AG04450 (cell line): Measurements from ENCODE around the gene STT3B. TPM values are rescaled to one million over a fixed set of nuclear protein-coding genes. Genes with fewer than 3 reads are reported as not detected.

Experiments used
- CTCF ChIA-PET: fragments of 300-600, 350-600 bp; formaldehyde crosslinking; extraction: SDS; loops from one replicate; lab custom pipeline; 2022; ENCODE audit warnings: antibody characterized with exemption, inconsistent platforms; lab: Charles Lee
- POLR2A ChIA-PET: fragments of 350-600 bp; formaldehyde crosslinking; extraction: SDS; loops from one replicate; lab custom pipeline; 2021; ENCODE audit warnings: antibody characterized with exemption, inconsistent platforms; lab: Yijun Ruan, JAX
- DNase-seq: peaks from one replicate; pipeline ENCODE4 v3.0.0-alpha.2; 2011; ENCODE audit warnings: low read depth, low spot score
- H3K27ac ChIP-seq: one replicate; pipeline ENCODE4 v1.5.1; 2012; ENCODE audit warnings: low read depth, low read length, control low read depth
- H3K27me3 ChIP-seq: one replicate; pipeline ENCODE4 v1.6.0; 2012; ENCODE audit warnings: low read length; ENCODE audit not compliant: control insufficient read depth, insufficient read depth
- H3K4me3 ChIP-seq: 2 replicates; pipeline ENCODE4 v1.5.1; 2011; ENCODE audit warnings: mild to moderate bottlenecking, low read depth, low read length, control low read depth
- H3K9me3 ChIP-seq: 2 replicates; pipeline ENCODE4 v1.5.1; 2012; ENCODE audit warnings: low read length; ENCODE audit not compliant: control insufficient read depth, insufficient read depth
- CTCF ChIP-seq: IDR thresholded peaks from 2 replicates; pipeline ENCODE4 v1.5.1; 2011; ENCODE audit warnings: low read depth, low read length, control low read depth, inconsistent platforms
- polyA plus RNA-seq: library from polyadenylated mRNA; depleted of rRNA; stranded (reverse); fragments of >200 nt; gene quantifications from 2 replicates; pipeline ENCODE4 v1.2.3, GENCODE V29; 2011

The STT3B gene
- polyA plus RNA-seq, 1 experiment, result 112 TPM

GRCh38 chr3:31670722-31671121 lies 138.0 kb downstream of the STT3B start:
- no peaks in the 10 kb centered on the region for H3K27me3 ChIP-seq
- no peak for DNase-seq
- TF ChIP-seq CTCF, result no peak
- POLR2A ChIA-PET, result no interaction called here
- no peaks in the 10 kb centered on the region for H3K9me3 ChIP-seq
- no peak overlapping the region for H3K4me3 ChIP-seq
- H3K27ac ChIP-seq, result no peak overlapping the region
- CTCF ChIA-PET, result interaction anchor here (0.6 kb wide), 1 partner anchor 861 kb away, joined by 3 read pairs; no protein-coding TSS in a partner anchor

GRCh38 chr3:31671451-31671850 lies 138.7 kb downstream of the STT3B start:
- no peak for TF ChIP-seq CTCF
- Histone ChIP-seq H3K4me3 (no peak overlapping the region), H3K27me3 (no peaks in the 10 kb centered on the region), H3K9me3 (no peaks in the 10 kb centered on the region), H3K27ac (no peak overlapping the region)
- CTCF ChIA-PET, result interaction anchor here (1.5 kb wide), 1 partner anchor 473 kb away, joined by 3 read pairs; no protein-coding TSS in a partner anchor
- DNase-seq, result no peak
- POLR2A ChIA-PET, result interaction anchor here (1.3 kb wide), 1 partner anchor 33 kb away, joined by 3 read pairs; no protein-coding TSS in a partner anchor

GRCh38 chr3:31671976-31672375 lies 139.3 kb downstream of the STT3B start:
- ChIA-PET CTCF (interaction anchor here (0.5 to 1.5 kb wide), 2 partner anchors 224 to 472 kb away, joined by 3 read pairs; no protein-coding TSS in a partner anchor), POLR2A (interaction anchor here (1.3 kb wide), 1 partner anchor 32 kb away, joined by 3 read pairs; no protein-coding TSS in a partner anchor)
- peak; percentile 34 for DNase-seq
- Histone ChIP-seq H3K27me3 (no peaks in the 10 kb centered on the region), H3K9me3 (no peaks in the 10 kb centered on the region), H3K27ac (peak overlapping the region; percentile 24), H3K4me3 (no peak overlapping the region)
- TF ChIP-seq CTCF, result no peak

GRCh38 chr3:31673950-31674349 lies 141.2 kb downstream of the STT3B start:
- CTCF ChIA-PET, result no interaction called here
- POLR2A ChIA-PET, result interaction anchor here (0.5 kb wide), 1 partner anchor 69 kb away, joined by 4 read pairs; no protein-coding TSS in a partner anchor
- Histone ChIP-seq H3K27ac (no peak overlapping the region), H3K27me3 (no peaks in the 10 kb centered on the region), H3K4me3 (no peak overlapping the region), H3K9me3 (no peaks in the 10 kb centered on the region)
- TF ChIP-seq CTCF, result no peak
- no peak for DNase-seq

- no peak overlapping the region for H3K27ac ChIP-seq
- ChIA-PET POLR2A (no interaction called here), CTCF (no interaction called here)
- no peaks in the 10 kb centered on the region for H3K9me3 ChIP-seq
- no peaks in the 10 kb centered on the region for H3K27me3 ChIP-seq
- no peak for TF ChIP-seq CTCF
- no peak for DNase-seq
- H3K4me3 ChIP-seq, result no peak overlapping the region
These were observed 143.8 kb downstream of the STT3B start for GRCh38 chr3:31676556-31676955.
